ENCODE measurements around the gene TMEM176A.
"Not testable (repeated sequence)": the region's sequence is repeated elsewhere in the genome, so short reads cannot be mapped to it uniquely, and the experiment has no call there.

The TMEM176A gene

DNA sequence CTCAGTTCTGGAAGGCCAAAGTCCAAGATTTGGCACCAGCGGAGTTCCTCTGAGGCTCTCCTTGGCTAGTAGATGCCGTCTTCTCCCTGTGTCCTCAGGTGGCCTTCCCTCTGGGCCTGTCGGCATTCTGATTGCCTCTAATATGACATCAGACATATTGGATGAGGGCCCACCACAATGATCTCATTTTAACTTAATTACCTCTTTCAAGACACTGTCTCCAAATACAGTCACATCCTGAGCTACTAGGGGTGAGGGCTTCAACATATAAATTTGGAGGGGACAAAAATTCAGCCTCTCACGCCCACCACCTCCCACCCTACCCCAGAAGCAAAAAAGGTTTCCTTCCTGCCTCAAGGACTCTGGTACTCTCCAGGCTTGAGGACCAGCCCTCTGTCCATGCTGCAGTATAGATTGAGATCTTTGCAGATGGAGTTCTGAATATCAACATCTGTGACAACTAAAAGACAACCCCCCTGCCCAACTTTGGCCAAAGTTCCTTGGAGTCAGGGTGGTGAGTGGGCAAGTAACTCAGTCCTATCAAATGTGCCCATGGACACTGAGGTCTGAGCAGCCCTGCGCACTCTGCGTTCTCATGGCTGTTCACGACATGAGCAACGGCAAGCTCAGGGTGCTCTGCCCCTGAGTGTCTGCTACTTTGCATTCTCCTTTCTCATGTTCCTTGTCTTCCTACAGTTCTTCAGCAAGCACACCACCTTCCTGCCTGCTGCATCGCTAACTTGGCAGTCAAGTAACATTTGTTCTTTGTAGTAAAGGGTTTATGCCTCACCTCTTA is 11.9 kb upstream of the TMEM176A start:
- DNase-seq (ENCODE audit: low spot score) = no peak

DNA sequence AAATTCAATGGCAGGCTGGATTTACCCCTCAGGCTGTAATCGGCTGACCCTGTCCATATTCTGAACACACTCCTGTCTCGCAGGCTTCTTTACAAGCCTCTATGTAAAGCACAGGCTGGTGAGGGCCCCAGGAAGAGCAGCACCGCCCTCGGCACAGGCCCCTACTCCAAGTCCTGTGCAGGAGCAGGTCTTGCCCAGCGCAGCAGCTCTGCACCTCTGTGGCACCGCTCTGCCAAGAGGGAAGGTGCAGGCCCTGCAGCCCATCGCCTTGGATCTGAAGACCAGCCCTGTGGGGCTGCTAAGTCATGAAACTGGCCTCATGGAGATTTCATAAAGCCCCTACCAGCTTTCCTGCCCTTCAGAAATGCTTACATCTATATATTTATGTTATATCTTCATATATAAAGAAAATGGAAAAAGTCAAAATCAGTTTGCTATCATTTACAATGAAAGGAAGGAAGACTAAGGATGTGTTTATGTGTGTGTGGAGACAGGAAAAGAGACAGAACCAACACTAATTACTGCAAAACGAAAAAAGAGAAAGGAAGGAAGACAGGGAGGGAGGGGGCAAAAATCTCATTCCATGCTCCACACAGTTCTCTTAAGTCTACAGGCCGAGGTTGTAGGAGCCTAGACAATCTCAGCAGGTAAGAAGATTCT is 10.0 kb upstream of the TMEM176A start:
- DNase-seq (ENCODE audit: low spot score) = no peak

DNA sequence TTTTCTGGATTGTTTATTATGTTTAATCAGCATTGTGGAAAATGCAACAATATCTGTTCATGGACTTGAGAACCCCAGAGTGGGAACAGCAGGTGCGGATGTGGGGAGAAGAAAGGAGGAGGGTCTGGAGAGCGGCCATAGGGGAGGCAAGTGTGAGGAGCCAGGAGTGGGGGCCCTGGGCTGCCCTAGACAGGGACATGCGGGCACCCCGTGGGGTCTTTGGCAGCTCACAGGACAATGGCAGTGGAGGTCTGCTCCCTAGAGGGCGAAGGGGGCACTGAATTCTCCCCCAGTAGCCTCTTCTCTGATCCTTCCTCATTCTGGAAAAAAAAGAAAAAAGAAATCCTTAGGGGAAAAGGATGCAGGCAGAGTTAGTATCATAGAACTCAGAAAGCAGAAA is 9.3 kb upstream of the TMEM176A start:
- DNase-seq (ENCODE audit: low spot score) = no peak

DNA sequence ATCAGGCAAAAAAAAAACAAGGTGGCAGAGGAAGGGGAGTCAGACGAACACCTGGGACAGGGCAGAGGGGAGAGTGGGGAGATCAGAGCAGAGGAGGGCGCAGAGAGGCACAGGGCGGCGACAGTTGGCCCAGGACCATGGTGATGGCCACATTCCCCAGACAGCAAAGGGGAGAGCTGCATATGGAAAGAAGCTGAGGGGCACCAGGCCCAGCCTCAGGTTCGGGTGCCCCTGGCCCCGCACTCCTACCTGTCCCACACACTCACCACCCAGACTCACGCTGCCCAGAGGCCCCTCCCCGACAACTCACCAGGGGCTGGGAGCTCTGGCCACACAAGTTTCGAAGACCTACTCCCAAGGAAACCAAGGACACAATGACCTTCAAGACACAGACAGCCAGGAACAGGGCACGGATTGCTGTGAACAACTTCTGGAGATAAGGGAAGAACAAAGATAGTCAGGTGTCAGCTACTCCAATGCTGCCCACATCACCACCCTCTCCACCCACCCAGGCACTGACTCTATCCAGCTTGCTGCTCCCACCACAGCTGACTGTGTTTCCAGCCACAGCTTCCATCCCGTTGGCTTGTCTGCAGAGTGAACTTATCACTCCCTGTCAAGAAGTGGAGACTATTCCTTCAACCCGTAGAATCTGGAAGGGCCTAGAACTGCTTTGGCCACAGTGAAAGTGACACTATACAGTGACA is 8.7 kb upstream of the TMEM176A start:
- DNase-seq (ENCODE audit: low spot score) = no peak

DNA sequence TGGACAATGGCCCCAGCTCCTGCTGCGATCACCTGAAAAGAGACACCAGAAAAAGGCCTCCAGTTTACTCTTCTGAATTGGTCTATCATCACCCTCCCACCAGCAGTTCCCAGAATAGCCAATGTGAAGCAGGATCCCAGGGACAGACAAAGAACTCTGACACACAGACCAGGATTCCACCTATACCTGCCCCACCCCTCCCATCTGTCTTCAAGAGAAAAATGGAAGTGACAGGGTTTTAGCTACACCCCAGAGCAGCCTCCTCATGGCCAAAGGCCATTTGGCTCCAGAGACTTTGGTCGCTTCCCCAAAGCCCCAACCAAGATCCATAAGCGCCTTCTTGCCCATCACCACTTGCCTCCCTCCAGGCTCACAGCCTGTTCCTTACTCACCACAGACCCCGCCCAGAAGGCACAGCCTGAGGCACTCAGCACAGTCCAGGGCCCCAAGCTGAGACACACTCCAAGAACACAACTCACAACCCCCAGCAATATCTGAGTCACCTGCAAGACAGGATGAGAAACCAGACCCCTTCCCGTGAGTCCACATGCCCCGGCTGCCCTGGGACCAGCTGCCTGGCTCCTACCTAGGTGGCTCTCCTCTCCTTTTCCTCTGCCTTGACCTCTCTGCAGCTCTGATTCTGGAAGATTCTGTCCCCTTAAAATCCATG is 6.9 kb upstream of the TMEM176A start:
- no peak for DNase-seq (ENCODE audit: low spot score)

GRCh38 chr7:150797661-150798060 is 2.9 kb upstream of the TMEM176A start:
- no peak for DNase-seq (ENCODE audit: low spot score)

DNA sequence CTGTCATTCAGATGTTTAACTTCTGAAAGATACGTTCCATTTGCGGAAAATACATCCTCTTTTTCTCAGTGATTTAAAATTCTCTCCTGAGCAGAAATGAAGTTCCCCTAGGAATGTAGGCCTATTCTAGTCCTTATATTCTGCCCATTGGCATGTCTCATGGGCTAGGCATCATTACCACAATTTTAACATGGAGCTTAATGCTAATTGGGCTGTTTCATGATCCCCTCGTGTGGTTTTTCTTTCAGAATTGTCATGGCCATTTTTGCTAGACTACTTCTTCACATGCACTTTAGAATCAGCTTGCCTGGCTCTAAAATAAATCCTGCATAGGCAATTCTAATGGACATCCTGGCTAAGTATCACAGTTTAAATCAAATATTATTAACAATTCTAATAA is 1.4 kb upstream of the TMEM176A start:
- no peak for DNase-seq (ENCODE audit: low spot score)

GRCh38 chr7:150799741-150800580 is 608 bp upstream of the TMEM176A start, which contains the start of gene TMEM176B:
TMEM176B (minus strand) TSS chr7:150800364; CDS start chr7:150796569, 3,795 bp downstream.
- DNase-seq (ENCODE audit: low spot score) = no peak

- DNase-seq (ENCODE audit: low spot score) = no peak
Measured at GRCh38 chr7:150801242-150801945, 825 bp downstream of the TMEM176A start.

DNA sequence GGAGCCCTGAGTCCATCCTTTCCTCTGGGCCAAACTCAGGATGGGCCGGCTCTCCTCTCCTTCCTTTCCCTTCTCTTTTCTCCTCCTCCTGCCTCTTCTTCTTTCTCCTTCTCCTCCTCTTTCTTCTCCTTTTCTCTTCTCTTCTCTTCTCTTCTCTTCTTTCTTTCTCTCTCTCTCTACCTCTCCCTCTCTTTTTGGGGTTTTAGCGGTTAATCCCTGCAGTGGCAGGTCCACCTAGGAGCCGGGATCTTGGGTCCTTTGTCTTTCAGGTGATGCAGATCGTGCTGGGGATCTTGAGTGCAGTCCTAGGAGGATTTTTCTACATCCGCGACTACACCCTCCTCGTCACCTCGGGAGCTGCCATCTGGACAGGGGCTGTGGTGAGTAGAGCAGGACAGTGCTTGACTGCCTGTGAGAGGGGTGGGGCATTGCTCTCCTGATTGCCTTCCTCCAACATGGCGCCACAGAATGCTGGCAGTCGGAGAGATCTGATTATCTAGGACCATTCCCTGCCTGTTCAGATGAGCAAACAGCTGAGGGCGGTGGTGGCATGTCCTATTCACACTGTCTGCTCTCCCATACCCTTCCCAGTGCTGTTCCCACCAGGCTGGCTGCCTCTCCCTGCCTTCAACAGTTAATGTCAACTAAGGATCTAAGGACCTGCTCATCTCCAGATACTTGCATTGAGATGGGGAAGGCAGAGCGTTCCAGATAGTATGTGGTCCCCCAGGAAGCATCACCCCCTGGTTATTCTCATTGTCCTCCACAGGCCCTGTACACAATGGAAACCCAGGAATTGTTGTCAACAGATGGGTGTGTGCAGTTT is 1.6 kb downstream of the TMEM176A start:
- no peak for DNase-seq (ENCODE audit: low spot score)

DNA sequence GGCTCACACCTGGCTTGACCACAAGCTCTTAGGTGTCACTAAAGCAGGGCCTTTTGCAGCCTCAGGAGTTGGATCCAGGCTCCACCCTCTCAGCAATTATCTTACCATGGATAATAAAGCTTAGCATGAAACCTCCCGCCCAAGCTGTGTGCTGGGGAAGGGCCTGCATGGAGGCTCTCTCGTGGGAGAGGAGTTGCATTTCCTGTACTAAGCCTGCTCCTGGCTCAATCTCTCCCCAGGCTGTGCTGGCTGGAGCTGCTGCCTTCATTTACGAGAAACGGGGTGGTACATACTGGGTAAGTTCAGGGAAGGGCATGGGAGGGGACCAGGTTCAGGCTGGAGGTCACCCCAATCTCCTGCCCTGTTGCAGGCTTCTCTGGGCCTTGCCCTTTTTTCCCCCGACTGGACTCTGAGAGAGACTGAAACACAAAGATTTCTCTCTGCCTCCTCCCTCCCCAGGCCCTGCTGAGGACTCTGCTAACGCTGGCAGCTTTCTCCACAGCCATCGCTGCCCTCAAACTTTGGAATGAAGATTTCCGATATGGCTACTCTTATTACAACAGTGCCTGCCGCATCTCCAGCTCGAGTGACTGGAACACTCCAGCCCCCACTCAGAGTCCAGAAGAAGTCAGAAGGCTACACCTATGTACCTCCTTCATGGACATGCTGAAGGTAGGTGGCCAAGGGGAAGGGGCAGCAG is 2.7 kb downstream of the TMEM176A start:
- no peak for DNase-seq (ENCODE audit: low spot score)

DNA sequence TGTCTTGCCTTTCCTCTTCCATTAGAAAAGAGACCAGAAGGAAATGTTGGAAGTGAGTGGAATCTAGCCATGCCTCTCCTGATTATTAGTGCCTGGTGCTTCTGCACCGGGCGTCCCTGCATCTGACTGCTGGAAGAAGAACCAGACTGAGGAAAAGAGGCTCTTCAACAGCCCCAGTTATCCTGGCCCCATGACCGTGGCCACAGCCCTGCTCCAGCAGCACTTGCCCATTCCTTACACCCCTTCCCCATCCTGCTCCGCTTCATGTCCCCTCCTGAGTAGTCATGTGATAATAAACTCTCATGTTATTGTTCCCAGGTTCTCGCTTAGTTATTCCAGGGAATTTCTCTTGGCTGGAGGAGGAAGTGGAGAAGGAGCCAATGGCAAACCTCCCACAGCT is 4.2 kb downstream of the TMEM176A start:
- no peak for DNase-seq (ENCODE audit: low spot score)

DNA sequence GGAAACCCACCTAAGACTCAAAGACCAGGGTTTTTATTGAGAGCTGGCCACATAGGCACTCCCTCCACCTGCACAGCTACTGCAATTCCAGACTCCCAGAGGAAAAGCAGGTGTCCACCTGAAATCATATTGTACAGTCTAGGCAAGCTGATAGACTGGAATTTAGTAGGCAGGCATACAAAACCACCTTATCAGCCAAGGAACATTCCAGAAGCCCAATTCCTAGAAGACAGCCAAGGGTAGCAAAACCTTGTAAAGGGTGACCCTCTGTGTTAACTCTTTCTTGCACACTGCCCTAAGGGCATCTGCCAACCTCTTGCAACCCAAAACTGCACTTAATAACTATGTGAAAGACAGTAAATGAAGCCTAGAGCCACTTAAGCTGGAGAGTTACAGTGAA is 5.3 kb downstream of the TMEM176A start:
- no peak for DNase-seq (ENCODE audit: low spot score)

- no peak for DNase-seq (ENCODE audit: low spot score)
Measured at GRCh38 chr7:150806454-150806853, 5.9 kb downstream of the TMEM176A start.

GRCh38 chr7:150806863-150807262 is 6.3 kb downstream of the TMEM176A start:
- DNase-seq (ENCODE audit: low spot score) = no peak

DNA sequence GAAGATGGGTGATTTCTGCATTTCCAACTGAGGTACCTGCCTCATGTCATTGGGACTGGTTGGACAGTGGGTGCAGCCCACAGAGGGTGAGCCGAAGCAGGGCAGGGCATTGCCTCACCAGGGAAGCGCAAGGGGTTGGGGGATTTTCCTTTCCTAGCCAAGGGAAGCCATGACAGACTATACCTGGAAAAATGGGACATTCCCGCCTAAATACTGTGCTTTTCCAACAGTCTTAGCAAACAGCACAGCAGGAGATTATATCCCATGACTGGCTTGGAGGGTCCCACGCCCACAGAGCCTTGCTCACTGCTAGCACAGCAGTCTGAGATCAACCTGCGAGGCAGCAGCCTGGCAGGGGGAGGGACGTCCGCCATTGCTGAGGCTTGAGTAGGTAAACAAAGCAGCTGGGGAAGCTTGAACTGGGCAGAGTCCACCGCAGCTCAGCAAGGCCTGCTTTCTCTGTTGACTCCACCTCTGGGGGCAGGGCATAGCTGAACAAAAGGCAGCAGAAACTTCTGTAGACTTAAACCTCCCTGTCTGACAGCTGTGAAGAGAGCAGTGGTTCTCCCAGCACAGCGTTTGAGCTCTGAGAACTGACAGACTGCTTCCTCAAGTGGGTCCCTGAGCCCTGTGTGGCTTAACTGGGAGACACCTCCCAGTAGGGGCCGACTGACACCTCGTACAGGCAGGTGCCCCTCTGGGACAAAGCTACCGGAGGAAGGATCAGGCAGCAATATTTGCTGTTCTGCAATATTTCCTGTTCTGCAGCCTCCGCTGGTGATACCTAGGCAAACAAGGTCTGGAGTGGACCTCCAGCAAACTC is 7.3 kb downstream of the TMEM176A start:
- DNase-seq (ENCODE audit: low spot score) = not testable (repeated sequence)

DNA sequence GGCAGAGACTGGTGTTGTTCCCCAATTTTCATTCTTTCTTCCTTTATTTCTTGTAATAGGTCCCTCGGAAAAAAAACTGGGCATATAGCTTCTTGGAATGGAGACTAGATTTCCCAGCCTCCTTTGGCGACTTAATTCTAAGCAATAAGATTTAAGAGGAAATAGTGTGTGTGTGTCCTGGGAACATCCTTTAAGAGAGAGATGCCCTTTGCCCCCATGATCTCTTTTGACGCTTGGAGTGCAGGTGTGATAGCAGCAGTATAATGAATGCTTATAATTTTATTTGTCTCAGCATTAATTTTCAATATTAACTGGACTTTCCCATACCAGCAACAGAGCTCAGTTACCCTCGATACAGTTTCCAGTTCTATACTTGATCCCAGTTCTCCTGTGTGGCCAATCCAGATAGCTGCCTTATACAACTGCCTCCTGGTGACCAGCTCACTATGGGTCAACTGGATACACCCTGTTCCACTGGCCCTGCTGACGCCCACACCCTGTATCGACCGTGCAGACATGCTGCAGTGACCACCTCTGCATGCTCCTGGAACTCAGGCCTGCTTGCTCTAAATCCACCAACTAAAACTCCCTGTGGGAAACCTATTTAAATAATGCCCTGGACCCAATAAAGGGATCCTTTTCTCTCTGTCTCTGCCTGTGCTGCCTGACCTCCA is 13.9 kb downstream of the TMEM176A start:
- DNase-seq (ENCODE audit: low spot score) = no peak

- DNase-seq (ENCODE audit: low spot score) = no peak
Measured at GRCh38 chr7:150818971-150819370, 18.4 kb downstream of the TMEM176A start.
